Measurements from ENCODE around the gene CST7.

The CST7 gene

DNA sequence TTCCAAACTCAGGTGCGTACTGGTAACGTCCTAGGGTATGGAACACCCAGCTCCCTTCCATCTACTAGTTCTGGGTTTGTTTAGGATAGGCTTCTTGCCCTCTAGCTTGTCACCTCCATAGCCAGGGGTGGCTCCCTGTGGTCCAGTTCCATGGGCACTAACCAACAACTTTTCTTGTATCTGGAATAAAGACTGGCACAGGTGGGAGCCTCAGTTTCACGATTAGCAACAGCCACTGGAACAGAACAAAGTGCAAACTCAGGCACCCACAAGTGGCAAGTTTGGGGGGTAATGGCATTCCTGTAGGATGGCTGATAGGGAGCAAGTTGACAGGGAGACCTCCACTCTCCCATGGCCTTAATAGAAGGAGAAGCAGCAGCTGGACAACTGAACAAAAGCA lies 49.1 kb downstream of the CST7 start:
- Histone ChIP-seq H3F3A (ENCODE audit: low read depth) (no peaks in the 10 kb centered on the region), H2AFZ (ENCODE audit: low read length) (no peak overlapping the region), H3K4me3 (ENCODE audit: low read length, poor library complexity, severe bottlenecking) (no peak overlapping the region), H3K79me2 (ENCODE audit: insufficient read depth, low read length) (no peaks in the 10 kb centered on the region), H4K20me1 (ENCODE audit: insufficient read depth, low read length, poor library complexity, severe bottlenecking) (no peaks in the 10 kb centered on the region), H3K4me1 (ENCODE audit: insufficient read depth, low read length, poor library complexity, severe bottlenecking) (peaks cover 23% of the 10 kb centered on the region), H3K27me3 (ENCODE audit: insufficient read depth, low read length, poor library complexity, severe bottlenecking) (no peaks in the 10 kb centered on the region), H3K9me2 (replicated peaks; ENCODE audit: low read depth, low read length) (no peaks in the 10 kb centered on the region), H3K9me3 (ENCODE audit: insufficient read depth, low read depth, low read length) (no peaks in the 10 kb centered on the region), H3K36me3 (ENCODE audit: insufficient read depth, low read length) (no peaks in the 10 kb centered on the region), H3K4me2 (ENCODE audit: low read depth, low read length, poor library complexity, severe bottlenecking) (no peak overlapping the region), H3K9ac (ENCODE audit: low read depth, low read length, poor library complexity, severe bottlenecking) (no peak overlapping the region)
- TF ChIP-seq, protein P1, sequence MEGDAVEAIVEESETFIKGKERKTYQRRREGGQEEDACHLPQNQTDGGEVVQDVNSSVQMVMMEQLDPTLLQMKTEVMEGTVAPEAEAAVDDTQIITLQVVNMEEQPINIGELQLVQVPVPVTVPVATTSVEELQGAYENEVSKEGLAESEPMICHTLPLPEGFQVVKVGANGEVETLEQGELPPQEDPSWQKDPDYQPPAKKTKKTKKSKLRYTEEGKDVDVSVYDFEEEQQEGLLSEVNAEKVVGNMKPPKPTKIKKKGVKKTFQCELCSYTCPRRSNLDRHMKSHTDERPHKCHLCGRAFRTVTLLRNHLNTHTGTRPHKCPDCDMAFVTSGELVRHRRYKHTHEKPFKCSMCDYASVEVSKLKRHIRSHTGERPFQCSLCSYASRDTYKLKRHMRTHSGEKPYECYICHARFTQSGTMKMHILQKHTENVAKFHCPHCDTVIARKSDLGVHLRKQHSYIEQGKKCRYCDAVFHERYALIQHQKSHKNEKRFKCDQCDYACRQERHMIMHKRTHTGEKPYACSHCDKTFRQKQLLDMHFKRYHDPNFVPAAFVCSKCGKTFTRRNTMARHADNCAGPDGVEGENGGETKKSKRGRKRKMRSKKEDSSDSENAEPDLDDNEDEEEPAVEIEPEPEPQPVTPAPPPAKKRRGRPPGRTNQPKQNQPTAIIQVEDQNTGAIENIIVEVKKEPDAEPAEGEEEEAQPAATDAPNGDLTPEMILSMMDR (conservative IDR thresholded peaks at IDR 0.05; ENCODE audit: low read length), result no peak
- TF ChIP-seq EZH2phosphoT487 (IDR thresholded peaks at IDR 0.05; ENCODE audit: borderline replicate concordance), result no peak

DNA sequence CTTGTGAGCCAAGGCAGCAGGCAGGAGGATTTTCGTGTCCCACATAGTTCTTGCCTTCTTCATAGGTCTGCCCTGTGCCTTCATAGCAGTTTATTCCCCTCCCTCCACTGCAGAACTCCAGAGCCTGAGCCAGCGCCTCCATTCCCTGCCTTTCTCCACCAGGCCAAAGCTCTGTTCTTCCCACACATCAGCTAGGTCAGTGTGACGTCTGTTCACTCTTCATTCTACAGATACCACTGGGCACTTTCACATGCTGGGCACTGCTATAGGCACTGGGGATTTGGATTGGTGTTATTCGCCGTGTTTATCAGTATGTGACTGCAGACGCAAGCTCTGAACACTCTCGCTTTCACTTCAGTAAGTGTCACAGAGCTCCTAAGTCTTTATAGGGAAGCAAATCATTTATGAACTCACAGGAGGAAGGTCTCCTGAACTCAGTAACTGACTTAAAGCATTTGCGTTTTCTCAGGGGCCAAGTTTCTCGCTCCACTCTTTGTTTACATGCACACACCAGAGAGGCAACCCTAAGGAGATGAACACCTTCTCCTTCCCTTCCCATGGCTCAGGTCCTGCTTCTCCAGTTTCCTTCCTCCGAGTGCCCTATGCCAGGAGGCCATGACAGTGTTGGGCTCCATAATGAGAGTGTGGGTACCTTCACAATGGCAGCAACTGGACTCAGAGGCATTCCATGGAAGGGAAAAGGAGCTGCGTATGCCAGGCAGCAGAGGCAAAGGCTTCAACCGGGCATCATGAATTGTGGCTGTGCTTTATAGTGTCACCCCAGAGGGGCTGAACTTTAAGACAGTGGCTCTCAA lies 49.8 kb downstream of the CST7 start:
- Histone ChIP-seq H3K79me2 (ENCODE audit: insufficient read depth, low read length) (no peaks in the 10 kb centered on the region), H3K4me1 (ENCODE audit: insufficient read depth, low read length, poor library complexity, severe bottlenecking) (peaks cover 16% of the 10 kb centered on the region), H3K36me3 (ENCODE audit: insufficient read depth, low read length) (no peaks in the 10 kb centered on the region), H3K27me3 (ENCODE audit: insufficient read depth, low read length, poor library complexity, severe bottlenecking) (no peaks in the 10 kb centered on the region), H3F3A (ENCODE audit: low read depth) (no peaks in the 10 kb centered on the region), H3K9ac (ENCODE audit: low read depth, low read length, poor library complexity, severe bottlenecking) (no peak overlapping the region), H3K9me2 (replicated peaks; ENCODE audit: low read depth, low read length) (no peaks in the 10 kb centered on the region), H2AFZ (ENCODE audit: low read length) (no peak overlapping the region), H3K4me3 (ENCODE audit: low read length, poor library complexity, severe bottlenecking) (no peak overlapping the region), H4K20me1 (ENCODE audit: insufficient read depth, low read length, poor library complexity, severe bottlenecking) (no peaks in the 10 kb centered on the region), H3K4me2 (ENCODE audit: low read depth, low read length, poor library complexity, severe bottlenecking) (no peak overlapping the region), H3K9me3 (ENCODE audit: insufficient read depth, low read depth, low read length) (no peaks in the 10 kb centered on the region)
- no peak for TF ChIP-seq EZH2phosphoT487 (IDR thresholded peaks at IDR 0.05; ENCODE audit: borderline replicate concordance)
- TF ChIP-seq, protein P1 (conservative IDR thresholded peaks at IDR 0.05; ENCODE audit: low read length), result no peak

DNA sequence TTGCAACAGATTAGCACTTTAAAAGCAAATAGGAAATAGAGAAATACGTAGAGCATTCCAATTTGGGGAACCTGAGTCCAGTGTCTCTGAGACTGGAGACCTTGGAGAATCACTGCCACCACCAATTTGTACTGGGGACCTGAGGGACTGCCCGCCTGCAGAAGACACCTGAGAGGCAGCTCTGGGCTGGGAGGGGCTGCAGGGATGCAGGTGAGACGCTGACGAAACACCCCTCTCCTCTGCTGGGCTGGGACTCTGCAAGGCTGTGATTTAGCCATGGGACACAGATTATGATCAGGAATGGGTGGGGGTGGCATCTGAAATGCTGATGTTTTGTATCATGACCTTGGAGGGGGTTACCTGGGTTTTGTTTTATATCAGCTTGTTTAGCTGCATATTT lies 50.5 kb downstream of the CST7 start:
- no peaks in the 10 kb centered on the region for H3K9me3 ChIP-seq (ENCODE audit: insufficient read depth, low read depth, low read length)
- H3K79me2 ChIP-seq (ENCODE audit: insufficient read depth, low read length), result no peaks in the 10 kb centered on the region
- no peaks in the 10 kb centered on the region for H4K20me1 ChIP-seq (ENCODE audit: insufficient read depth, low read length, poor library complexity, severe bottlenecking)
- H3K9me2 ChIP-seq (replicated peaks; ENCODE audit: low read depth, low read length), result no peaks in the 10 kb centered on the region
- no peak overlapping the region for H2AFZ ChIP-seq (ENCODE audit: low read length)
- H3K4me1 ChIP-seq (ENCODE audit: insufficient read depth, low read length, poor library complexity, severe bottlenecking), result peaks cover 16% of the 10 kb centered on the region
- H3K4me2 ChIP-seq (ENCODE audit: low read depth, low read length, poor library complexity, severe bottlenecking), result no peak overlapping the region
- TF ChIP-seq EZH2phosphoT487 (IDR thresholded peaks at IDR 0.05; ENCODE audit: borderline replicate concordance), result no peak
- TF ChIP-seq, protein P1 (conservative IDR thresholded peaks at IDR 0.05; ENCODE audit: low read length), result no peak
- H3K36me3 ChIP-seq (ENCODE audit: insufficient read depth, low read length), result no peaks in the 10 kb centered on the region
- H3K9ac ChIP-seq (ENCODE audit: low read depth, low read length, poor library complexity, severe bottlenecking), result no peak overlapping the region
- H3K27me3 ChIP-seq (ENCODE audit: insufficient read depth, low read length, poor library complexity, severe bottlenecking), result no peaks in the 10 kb centered on the region
- H3K4me3 ChIP-seq (ENCODE audit: low read length, poor library complexity, severe bottlenecking), result no peak overlapping the region
- H3F3A ChIP-seq (ENCODE audit: low read depth), result no peaks in the 10 kb centered on the region
